Gastrocnemius medialis (tissue), 4 donors: ENCODE measurements around the gene PRKAG3. TPM values are rescaled to one million over a fixed set of nuclear protein-coding genes. Genes with fewer than 3 reads are reported as not detected.

ENCODE experiments used
- ATAC-seq, 2 donors: fragments of 150-250 bp; one replicate each; pipeline ENCODE4 v1.9.1; 2016
- DNase-seq, 2 donors: peaks; one replicate each; pipeline ENCODE4 v3.0.0-alpha.2; 2019
- H3K27ac ChIP-seq, 4 donors: fragments of 200-600 bp; sonication (generic); 1 replicate in 1 of 4; 2 replicates in 3 of 4; pipeline ENCODE4 v1.5.1; 2016 to 2018; ENCODE audit warnings: mild to moderate bottlenecking in 2 of 4, moderate library complexity in 1 of 4
- H3K27me3 ChIP-seq, 3 donors: fragments of 200-600 bp; sonication (generic) in 2 of 3; 1 replicate in 1 of 3; 2 replicates in 2 of 3; pipeline versions ENCODE4 v1.5.1 to v1.6.0; 2016 to 2019; ENCODE audit warnings: mild to moderate bottlenecking in 1 of 3, moderate library complexity in 1 of 3
- H3K36me3 ChIP-seq, 2 donors: fragments of 200-600 bp; sonication (generic) in 1 of 2; one replicate each; pipeline ENCODE4 v1.5.1; 2017 to 2018
- H3K4me1 ChIP-seq, 2 donors: fragments of 200-600 bp; sonication (generic) in 1 of 2; one replicate each; pipeline ENCODE4 v1.5.1; 2016 to 2017; ENCODE audit warnings: mild to moderate bottlenecking in 2 of 2
- H3K4me3 ChIP-seq, 4 donors: fragments of 200-600 bp; sonication (generic) in 3 of 4; 1 replicate in 1 of 4; 2 replicates in 3 of 4; pipeline ENCODE4 v1.5.1; 2016 to 2019; ENCODE audit warnings: mild to moderate bottlenecking in 2 of 4
- H3K9me3 ChIP-seq, 3 donors: fragments of 200-600 bp; sonication (generic) in 2 of 3; 1 replicate in 1 of 3; 2 replicates in 2 of 3; pipeline ENCODE4 v1.5.1; 2016 to 2019
- POLR2A ChIP-seq, 2 donors: fragments of 450-650 bp; IDR thresholded peaks; one replicate each; pipeline ENCODE4 v1.6.1; 2017; ENCODE audit warnings: antibody characterized with exemption in 2 of 2, mild to moderate bottlenecking in 2 of 2, moderate library complexity in 2 of 2
- in situ Hi-C, 4 donors: fragments of 200-750 bp; cut with MboI; loops; one replicate each; pipeline versions ENCODE4 v1.15.0 to v1.8.0; 2017; ENCODE audit warnings: low sequenced_read_pairs in 4 of 4
- intact Hi-C: fragments of 100-400 bp; cut with DNase I; formaldehyde crosslinking; loops from one replicate; pipeline ENCODE4 v1.15.1; 2023; ENCODE audit warnings: low total_unique reads
- total RNA-seq, 4 donors: library from RNA; depleted of rRNA; stranded (reverse); fragments of >200 nt; gene quantifications; one replicate each; pipeline versions ENCODE4 v1.1.0 to v1.2.3, GENCODE V29; 2016
- TF ChIP-seq, protein P1 (sequence below), 5 experiments: fragments of 450-650 bp in 3 of 5; fragments of 200-600 bp in 2 of 5; sonication (generic) in 2 of 5; IDR thresholded peaks in 4 of 5; conservative IDR thresholded peaks in 1 of 5; 1 replicate in 4 of 5; 2 replicates in 1 of 5; pipeline ENCODE4 v1.5.1; 2016 to 2019; ENCODE audit warnings: antibody characterized with exemption in 5 of 5, mild to moderate bottlenecking in 3 of 5, moderate library complexity in 3 of 5

PRKAG3 gene
- total RNA-seq, 4 donors from 2014 or later: 8.3 to 65.4 (median 44.3) TPM

DNA sequence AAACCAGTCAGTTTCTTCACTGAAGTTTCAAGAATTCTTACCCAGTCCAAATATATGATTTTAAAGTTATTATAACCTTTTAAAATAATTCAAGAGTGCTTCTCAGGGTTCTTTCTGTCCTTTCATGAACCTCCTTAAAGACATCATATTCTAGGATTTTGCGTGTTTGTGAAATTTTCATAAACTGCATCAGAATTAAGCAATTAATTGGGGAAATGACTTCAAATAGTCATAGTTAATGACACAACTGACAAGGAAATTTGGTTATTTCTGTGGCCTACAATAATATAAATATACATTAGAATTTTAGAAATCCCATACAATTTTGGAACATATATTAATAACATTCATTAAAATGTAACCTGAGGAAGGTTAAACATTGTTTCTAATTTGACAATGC lies 39.2 kb downstream of the PRKAG3 start:
- H3K36me3 ChIP-seq: no peaks in the 10 kb centered on the region
- no peaks in the 10 kb centered on the region for H3K27me3 ChIP-seq
- no peaks in the 10 kb centered on the region for H3K9me3 ChIP-seq
- H3K27ac ChIP-seq: no peak overlapping the region
- H3K4me3 ChIP-seq: no peak overlapping the region
- intact Hi-C loops: no loop called here
- TF ChIP-seq POLR2A (IDR thresholded peaks at IDR 0.05): no peak
- TF ChIP-seq, protein P1, sequence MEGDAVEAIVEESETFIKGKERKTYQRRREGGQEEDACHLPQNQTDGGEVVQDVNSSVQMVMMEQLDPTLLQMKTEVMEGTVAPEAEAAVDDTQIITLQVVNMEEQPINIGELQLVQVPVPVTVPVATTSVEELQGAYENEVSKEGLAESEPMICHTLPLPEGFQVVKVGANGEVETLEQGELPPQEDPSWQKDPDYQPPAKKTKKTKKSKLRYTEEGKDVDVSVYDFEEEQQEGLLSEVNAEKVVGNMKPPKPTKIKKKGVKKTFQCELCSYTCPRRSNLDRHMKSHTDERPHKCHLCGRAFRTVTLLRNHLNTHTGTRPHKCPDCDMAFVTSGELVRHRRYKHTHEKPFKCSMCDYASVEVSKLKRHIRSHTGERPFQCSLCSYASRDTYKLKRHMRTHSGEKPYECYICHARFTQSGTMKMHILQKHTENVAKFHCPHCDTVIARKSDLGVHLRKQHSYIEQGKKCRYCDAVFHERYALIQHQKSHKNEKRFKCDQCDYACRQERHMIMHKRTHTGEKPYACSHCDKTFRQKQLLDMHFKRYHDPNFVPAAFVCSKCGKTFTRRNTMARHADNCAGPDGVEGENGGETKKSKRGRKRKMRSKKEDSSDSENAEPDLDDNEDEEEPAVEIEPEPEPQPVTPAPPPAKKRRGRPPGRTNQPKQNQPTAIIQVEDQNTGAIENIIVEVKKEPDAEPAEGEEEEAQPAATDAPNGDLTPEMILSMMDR (IDR thresholded peaks at IDR 0.05 in 4 of 5, conservative IDR thresholded peaks at IDR 0.05 in 1 of 5): no peak
- in situ Hi-C loops: no loop called here
- H3K4me1 ChIP-seq: peaks cover 0 to 3% of the 10 kb centered on the region in 2 donors
- DNase-seq: no peak
- no peak for ATAC-seq

DNA sequence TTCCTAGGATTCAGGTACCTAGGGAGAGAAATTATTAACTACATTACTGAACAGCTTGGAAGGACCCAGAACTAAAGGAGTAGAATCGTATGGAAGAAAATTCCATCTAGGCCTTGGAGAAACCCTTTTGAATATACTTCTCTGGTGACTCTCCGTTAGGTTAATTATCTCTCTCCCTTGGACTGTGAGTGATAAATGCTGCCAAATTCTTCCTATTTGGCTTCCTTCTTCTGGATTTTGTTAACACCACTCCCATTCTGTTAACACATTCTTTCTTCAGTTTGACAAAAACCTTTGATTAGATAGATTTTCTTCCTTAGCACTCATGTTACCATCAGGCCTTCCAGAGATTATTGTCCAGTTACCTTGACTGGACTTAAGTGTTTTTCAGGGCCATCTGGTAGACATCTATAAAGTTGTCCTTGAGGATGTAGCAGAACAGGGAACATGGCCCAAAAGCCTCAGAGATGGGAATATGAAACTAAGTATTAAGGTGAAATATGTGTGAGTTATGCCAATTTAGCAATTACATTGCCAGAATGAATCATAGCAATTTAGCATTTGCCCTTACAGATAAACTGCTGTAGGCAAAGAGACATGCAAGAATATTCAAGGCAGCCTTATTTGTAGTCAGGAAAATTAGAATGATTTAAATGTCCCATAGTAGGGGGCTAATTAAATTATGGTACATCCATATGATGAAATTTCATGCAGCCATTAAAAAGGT lies 42.9 kb downstream of the PRKAG3 start:
- in situ Hi-C loops (loop anchor here in 2 of 4 donors (10.0 kb wide), 2 partner anchors 46 to 74 kb away; partner anchors contain the start of genes PRKAG3 (in 1 of the 2) and TTLL4 (in 1 of the 2)), intact Hi-C loops (no loop called here)
- no peak for ATAC-seq
- Histone ChIP-seq H3K36me3 (no peaks in the 10 kb centered on the region), H3K9me3 (no peaks in the 10 kb centered on the region), H3K27me3 (no peaks in the 10 kb centered on the region), H3K4me3 (no peak overlapping the region), H3K4me1 (peaks cover 9 to 10% of the 10 kb centered on the region in 2 donors), H3K27ac (no peak overlapping the region)
- DNase-seq: no peak
- TF ChIP-seq, protein P1 (IDR thresholded peaks at IDR 0.05 in 4 of 5, conservative IDR thresholded peaks at IDR 0.05 in 1 of 5): no peak
- no peak for TF ChIP-seq POLR2A (IDR thresholded peaks at IDR 0.05)

DNA sequence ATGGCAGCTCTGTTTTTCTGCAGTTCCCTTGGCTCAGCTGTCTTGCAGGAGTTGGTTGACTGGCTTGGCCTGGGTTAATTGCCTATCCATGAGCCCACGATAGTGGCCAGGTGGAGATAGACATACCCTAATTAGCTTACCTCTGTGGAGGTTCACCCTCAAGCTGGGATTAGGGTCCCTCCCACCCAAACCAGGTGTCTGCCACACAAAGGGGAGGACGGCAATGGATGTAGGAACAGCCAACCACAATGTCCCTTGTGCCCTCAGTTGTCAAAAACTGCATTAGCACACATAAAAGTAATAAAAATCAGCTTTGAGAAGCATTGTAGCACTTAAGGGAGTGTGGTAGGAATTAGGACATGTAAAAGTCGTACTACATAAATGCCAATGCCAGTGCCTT lies 45.5 kb downstream of the PRKAG3 start:
- Histone ChIP-seq H3K4me3 (no peak overlapping the region), H3K27ac (no peak overlapping the region), H3K36me3 (no peaks in the 10 kb centered on the region), H3K27me3 (no peaks in the 10 kb centered on the region), H3K9me3 (no peaks in the 10 kb centered on the region), H3K4me1 (peaks cover 19 to 21% of the 10 kb centered on the region in 2 donors)
- intact Hi-C loops: no loop called here
- TF ChIP-seq, protein P1 (IDR thresholded peaks at IDR 0.05 in 4 of 5, conservative IDR thresholded peaks at IDR 0.05 in 1 of 5): no peak
- TF ChIP-seq POLR2A (IDR thresholded peaks at IDR 0.05): no peak
- in situ Hi-C loops: loop anchor here in 2 of 4 donors (10.0 kb wide), 2 partner anchors 49 to 71 kb away; partner anchors contain the start of genes PRKAG3 (in 1 of the 2) and TTLL4 (in 1 of the 2)
- no peak for DNase-seq
- ATAC-seq: no peak

DNA sequence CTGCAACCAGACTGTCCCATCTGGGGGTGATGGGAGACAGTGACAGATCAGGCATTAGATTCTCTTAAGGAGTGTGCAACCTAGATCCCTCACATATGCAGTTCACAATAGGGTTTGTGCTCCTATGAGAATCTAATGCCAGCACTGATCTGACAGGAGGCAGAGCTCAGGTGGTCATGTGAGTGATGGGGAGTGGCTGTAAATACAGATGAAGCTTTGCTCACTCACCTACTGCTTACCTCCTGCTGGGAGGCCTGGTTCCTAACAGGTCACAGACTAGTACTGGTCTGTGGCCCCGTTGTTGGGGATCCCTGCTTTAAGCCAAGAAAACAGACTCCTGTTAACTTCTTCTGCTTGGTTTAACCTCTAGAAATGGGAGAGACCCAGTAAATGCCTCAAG lies 46.5 kb downstream of the PRKAG3 start:
- Histone ChIP-seq H3K27me3 (no peaks in the 10 kb centered on the region), H3K9me3 (no peaks in the 10 kb centered on the region), H3K27ac (no peak overlapping the region), H3K4me1 (peaks cover 21 to 22% of the 10 kb centered on the region in 2 donors), H3K4me3 (no peak overlapping the region), H3K36me3 (no peaks in the 10 kb centered on the region)
- DNase-seq: no peak
- intact Hi-C loops (no loop called here), in situ Hi-C loops (loop anchor here in 2 of 4 donors (10.0 kb wide), 2 partner anchors 50 to 70 kb away; partner anchors contain the start of genes PRKAG3 (in 1 of the 2) and TTLL4 (in 1 of the 2))
- no peak for ATAC-seq
- TF ChIP-seq, protein P1 (IDR thresholded peaks at IDR 0.05 in 4 of 5, conservative IDR thresholded peaks at IDR 0.05 in 1 of 5): no peak
- no peak for TF ChIP-seq POLR2A (IDR thresholded peaks at IDR 0.05)
